Natural killer cell (primary cell): ENCODE measurements around the gene PIGS. TPM values are rescaled to one million over a fixed set of nuclear protein-coding genes. Genes with fewer than 3 reads are reported as not detected.

Experiments used
- ATAC-seq, 3 donors: fragments of 150-1000 bp in 2 of 3; fragments of 200-7000 bp in 1 of 3; cut with Tn5 transposase; 1 replicate in 1 of 3; 2 replicates in 2 of 3; pipeline ENCODE4 v1.10.0; 2021; ENCODE audit warnings: mild to moderate bottlenecking in 2 of 3, moderate library complexity in 2 of 3
- DNase-seq, 2 donors: peaks; one replicate each; pipeline versions ENCODE4 v3.0.0 to v3.0.0-alpha.2; 2013 to 2021; ENCODE audit warnings: mixed read lengths in 1 of 2
- H3K27ac ChIP-seq: one replicate; pipeline ENCODE4 v1.5.1; 2013; ENCODE audit warnings: mild to moderate bottlenecking, low read length
- H3K27me3 ChIP-seq: one replicate; pipeline ENCODE4 v1.6.1; 2013; ENCODE audit warnings: low read length; ENCODE audit not compliant: control insufficient read depth, insufficient read depth
- H3K36me3 ChIP-seq: one replicate; pipeline ENCODE4 v1.6.1; 2013; ENCODE audit warnings: low read length; ENCODE audit not compliant: control insufficient read depth, insufficient read depth
- H3K4me1 ChIP-seq: one replicate; pipeline ENCODE4 v1.6.1; 2013; ENCODE audit warnings: low read length; ENCODE audit not compliant: control insufficient read depth, insufficient read depth
- H3K4me3 ChIP-seq: one replicate; pipeline ENCODE4 v1.5.1; 2013; ENCODE audit warnings: low read length
- H3K9me3 ChIP-seq: one replicate; pipeline ENCODE4 v1.6.1; 2013; ENCODE audit warnings: low read length; ENCODE audit not compliant: control insufficient read depth, insufficient read depth
- H3K27ac Mint-ChIP-seq, 2 donors: one replicate each; pipeline ENCODE4 v1.8.0; 2022; ENCODE audit warnings: mild to moderate bottlenecking in 2 of 2, mixed read lengths in 2 of 2, moderate library complexity in 1 of 2
- H3K27me3 Mint-ChIP-seq, 2 donors: one replicate each; pipeline ENCODE4 v1.8.0; 2022; ENCODE audit warnings: low read depth in 2 of 2, mixed read lengths in 2 of 2
- H3K36me3 Mint-ChIP-seq: one replicate; pipeline ENCODE4 v1.8.0; 2022; ENCODE audit warnings: mixed read lengths
- H3K4me1 Mint-ChIP-seq, 2 donors: one replicate each; pipeline ENCODE4 v1.8.0; 2022; ENCODE audit warnings: mixed read lengths in 2 of 2
- H3K4me3 Mint-ChIP-seq: one replicate; pipeline ENCODE4 v1.8.0; 2022; ENCODE audit warnings: mild to moderate bottlenecking, moderate library complexity, mixed read lengths
- H3K9me3 Mint-ChIP-seq, 2 donors: one replicate each; pipeline ENCODE4 v1.8.0; 2022; ENCODE audit warnings: mixed read lengths in 2 of 2
- CTCF ChIP-seq: fragments of 200-600 bp; IDR thresholded peaks from one replicate; pipeline ENCODE4 v1.8.0; 2022; ENCODE audit warnings: antibody characterized with exemption
- WGBS: methylation state at CpG from one replicate; pipeline ENCODE4 v1.1.7; 2013; ENCODE audit warnings: missing lambda C conversion rate; ENCODE audit not compliant: insufficient coverage; 5-methylcytosine and 5-hydroxymethylcytosine counted together
- intact Hi-C: fragments of 100-400 bp; cut with micrococcal nuclease; formaldehyde crosslinking; loops from one replicate; pipeline ENCODE4 v1.14.2; 2022
- total RNA-seq, 4 donors: library from RNA; stranded (reverse); fragments of 120-200 nt in 1 of 4; gene quantifications; one replicate each; pipeline versions ENCODE4 v1.2.3 to v1.2.4, GENCODE V29; 2013 to 2022

Gene PIGS
- total RNA-seq, 3 donors from 2014 or later (not counting 1 experiment from before 2014, with no cell fraction given): 88.3 to 95.3 (median 92.3) TPM

- Mint-ChIP-seq H3K36me3 (no peaks in the 10 kb centered on the region), H3K27me3 (no peaks in the 10 kb centered on the region), H3K4me3 (peak overlapping the region; percentile 76), H3K9me3 (no peaks in the 10 kb centered on the region), H3K27ac (peak overlapping the region; percentile 87 to 93), H3K4me1 (peaks cover 41 to 59% of the 10 kb centered on the region in 2 donors)
- H3K36me3 ChIP-seq: peaks cover 15% of the 10 kb centered on the region
- no peak for ATAC-seq
- H3K27me3 ChIP-seq: no peaks in the 10 kb centered on the region
- no peaks in the 10 kb centered on the region for H3K9me3 ChIP-seq
- peak overlapping the region; percentile 88 for H3K27ac ChIP-seq
- intact Hi-C loops: loop anchor here (2.0 kb wide), 1 partner anchor 22 kb away; the partner anchor contains the start of gene PIGS
- H3K4me1 ChIP-seq: peaks cover 57% of the 10 kb centered on the region
- TF ChIP-seq CTCF: peak; percentile 50
- 96% methylated on average over 6 of the region's 6 CpGs for WGBS
- no peak for DNase-seq
- no peak overlapping the region for H3K4me3 ChIP-seq
These were observed 22.8 kb downstream of the PIGS start for GRCh38 chr17:28548417-28549130.

GRCh38 chr17:28547623-28548416 lies 23.5 kb downstream of the PIGS start:
- ATAC-seq (peak; percentile 56 to 71 (median 59)), DNase-seq (peak; percentile 63 to 77)
- Mint-ChIP-seq H3K4me1 (peaks cover 38 to 52% of the 10 kb centered on the region in 2 donors), H3K4me3 (peak overlapping the region; percentile 81), H3K9me3 (no peaks in the 10 kb centered on the region), H3K36me3 (no peaks in the 10 kb centered on the region), H3K27ac (peak overlapping the region; percentile 87 to 93), H3K27me3 (no peaks in the 10 kb centered on the region)
- Histone ChIP-seq H3K9me3 (no peaks in the 10 kb centered on the region), H3K27ac (peak overlapping the region; percentile 88), H3K36me3 (peaks cover 10% of the 10 kb centered on the region), H3K4me1 (peaks cover 54% of the 10 kb centered on the region), H3K27me3 (no peaks in the 10 kb centered on the region), H3K4me3 (no peak overlapping the region)
- peak; percentile 77 for TF ChIP-seq CTCF
- intact Hi-C loops: loop anchor here (2.0 kb wide), 1 partner anchor 23 kb away; the partner anchor contains the start of gene PIGS
- 50% methylated on average over 25 of the region's 26 CpGs for WGBS

- Histone ChIP-seq H3K27me3 (no peaks in the 10 kb centered on the region), H3K27ac (peak overlapping the region; percentile 88), H3K9me3 (no peaks in the 10 kb centered on the region), H3K4me3 (no peak overlapping the region), H3K36me3 (peaks cover 10% of the 10 kb centered on the region), H3K4me1 (peaks cover 51% of the 10 kb centered on the region)
- no peak for TF ChIP-seq CTCF
- Mint-ChIP-seq H3K9me3 (no peaks in the 10 kb centered on the region), H3K36me3 (no peaks in the 10 kb centered on the region), H3K4me3 (peak overlapping the region; percentile 81), H3K27me3 (no peaks in the 10 kb centered on the region), H3K27ac (peak overlapping the region; percentile 87 to 93), H3K4me1 (peaks cover 35 to 49% of the 10 kb centered on the region in 2 donors)
- no peak for ATAC-seq
- intact Hi-C loops: no loop called here
- no peak for DNase-seq
- WGBS: 94% methylated on average over 12 of the region's 14 CpGs
These were observed 24.2 kb downstream of the PIGS start for GRCh38 chr17:28547096-28547622.
